ENCODE data around the gene TGM6. TPM values are rescaled to one million over a fixed set of nuclear protein-coding genes. Genes with fewer than 3 reads are reported as not detected.

The TGM6 gene
- polyA plus RNA-seq, 1 experiment = not detected

- POLR2A ChIA-PET = interaction anchor here (0.6 kb wide), 1 partner anchor 61 kb away, joined by 5 read pairs; no protein-coding TSS in a partner anchor
- CTCF ChIA-PET = interaction anchor here (0.6 to 1.2 kb wide), 7 partner anchors 55 to 633 kb away, joined by 3 to 6 read pairs (median 3); no protein-coding TSS in a partner anchor
- DNase-seq (ENCODE audit: low read depth, low spot score) = no peak
- TF ChIP-seq CTCF (IDR thresholded peaks at IDR 0.05; ENCODE audit: low read depth, low read length) = no peak
- H3K9me3 ChIP-seq (ENCODE audit: control insufficient read depth, insufficient read depth, low read length) = peaks cover 3% of the 10 kb centered on the region; the same call in 1 of the 2 replicates
- peaks cover 3% of the 10 kb centered on the region for H3K27me3 ChIP-seq (ENCODE audit: control insufficient read depth, insufficient read depth, low read length)
- no peak overlapping the region for H3K27ac ChIP-seq (ENCODE audit: low read depth, low read length)
- H3K4me3 ChIP-seq (ENCODE audit: low read depth, low read length) = no peak overlapping the region
Observed at GRCh38 chr20:2398449-2398848, 17.7 kb downstream of the TGM6 start.

- H3K9me3 ChIP-seq (ENCODE audit: control insufficient read depth, insufficient read depth, low read length) = peaks cover 3% of the 10 kb centered on the region; the same call in 1 of the 2 replicates
- DNase-seq (ENCODE audit: low read depth, low spot score) = no peak
- peaks cover 3% of the 10 kb centered on the region for H3K27me3 ChIP-seq (ENCODE audit: control insufficient read depth, insufficient read depth, low read length)
- POLR2A ChIA-PET = no interaction called here
- no peak for TF ChIP-seq CTCF (IDR thresholded peaks at IDR 0.05; ENCODE audit: low read depth, low read length)
- CTCF ChIA-PET = interaction anchor here (1.2 kb wide), 1 partner anchor 54 kb away, joined by 3 read pairs; no protein-coding TSS in a partner anchor
- no peak overlapping the region for H3K4me3 ChIP-seq (ENCODE audit: low read depth, low read length)
- no peak overlapping the region for H3K27ac ChIP-seq (ENCODE audit: low read depth, low read length)
Observed at GRCh38 chr20:2399390-2399789, 18.7 kb downstream of the TGM6 start.

GRCh38 chr20:2400290-2400689 is 19.6 kb downstream of the TGM6 start:
- no peak for TF ChIP-seq CTCF (IDR thresholded peaks at IDR 0.05; ENCODE audit: low read depth, low read length)
- no peak overlapping the region for H3K4me3 ChIP-seq (ENCODE audit: low read depth, low read length)
- H3K27ac ChIP-seq (ENCODE audit: low read depth, low read length) = no peak overlapping the region
- POLR2A ChIA-PET = no interaction called here
- peaks cover 3% of the 10 kb centered on the region for H3K27me3 ChIP-seq (ENCODE audit: control insufficient read depth, insufficient read depth, low read length)
- DNase-seq (ENCODE audit: low read depth, low spot score) = no peak
- peaks cover 6% of the 10 kb centered on the region for H3K9me3 ChIP-seq (ENCODE audit: control insufficient read depth, insufficient read depth, low read length)
- CTCF ChIA-PET = no interaction called here

- DNase-seq (ENCODE audit: low read depth, low spot score) = no peak
- H3K9me3 ChIP-seq (ENCODE audit: control insufficient read depth, insufficient read depth, low read length) = peaks cover 3% of the 10 kb centered on the region
- no peak overlapping the region for H3K4me3 ChIP-seq (ENCODE audit: low read depth, low read length)
- POLR2A ChIA-PET = no interaction called here
- H3K27ac ChIP-seq (ENCODE audit: low read depth, low read length) = no peak overlapping the region
- H3K27me3 ChIP-seq (ENCODE audit: control insufficient read depth, insufficient read depth, low read length) = peaks cover 3% of the 10 kb centered on the region
- CTCF ChIA-PET = interaction anchor here (1.6 kb wide), 1 partner anchor 193 kb away, joined by 11 read pairs; no protein-coding TSS in a partner anchor
- TF ChIP-seq CTCF (IDR thresholded peaks at IDR 0.05; ENCODE audit: low read depth, low read length) = no peak
Observed at GRCh38 chr20:2401527-2401926, 20.8 kb downstream of the TGM6 start.

- DNase-seq (ENCODE audit: low read depth, low spot score) = no peak
- H3K9me3 ChIP-seq (ENCODE audit: control insufficient read depth, insufficient read depth, low read length) = peaks cover 3% of the 10 kb centered on the region
- H3K27me3 ChIP-seq (ENCODE audit: control insufficient read depth, insufficient read depth, low read length) = no peaks in the 10 kb centered on the region
- no peak overlapping the region for H3K27ac ChIP-seq (ENCODE audit: low read depth, low read length)
- TF ChIP-seq CTCF (IDR thresholded peaks at IDR 0.05; ENCODE audit: low read depth, low read length) = peak; percentile 51
- no peak overlapping the region for H3K4me3 ChIP-seq (ENCODE audit: low read depth, low read length)
- CTCF ChIA-PET = interaction anchor here (1.0 to 1.6 kb wide), 2 partner anchors 15 to 194 kb away, joined by 3 to 11 read pairs; no protein-coding TSS in a partner anchor
- POLR2A ChIA-PET = no interaction called here
Observed at GRCh38 chr20:2402271-2402980, 21.7 kb downstream of the TGM6 start.

Data from AG04450 (cell line).